ENCODE measurements around the gene FAM13C.
"Not testable (repeated sequence)": the region's sequence is repeated elsewhere in the genome, so short reads cannot be mapped to it uniquely, and the experiment has no call there.

Gene FAM13C

GRCh38 chr10:59362144-59362958, at the start of gene FAM13C:
Gene FAM13C (minus strand): TSS chr10:59362549. CDS start chr10:59362460, 89 bp downstream.
- no peak for DNase-seq (ENCODE audit: low read depth in 2 of 3, low spot score in 2 of 3)

- DNase-seq (ENCODE audit: low read depth in 2 of 3, low spot score in 2 of 3), result no peak
Observed at GRCh38 chr10:59405235-59405634, 42.9 kb upstream of the FAM13C start.

- no peak for DNase-seq (ENCODE audit: low read depth in 2 of 3, low spot score in 2 of 3)
Observed at GRCh38 chr10:59400214-59400613, 37.9 kb upstream of the FAM13C start.

- not testable (repeated sequence) for DNase-seq (ENCODE audit: low read depth in 2 of 3, low spot score in 2 of 3)
Observed at GRCh38 chr10:59399329-59399728, 37.0 kb upstream of the FAM13C start.

- DNase-seq (ENCODE audit: low read depth in 2 of 3, low spot score in 2 of 3), result no peak
Observed at GRCh38 chr10:59397961-59398360, 35.6 kb upstream of the FAM13C start.

- DNase-seq (ENCODE audit: low read depth in 2 of 3, low spot score in 2 of 3), result no peak
Observed at GRCh38 chr10:59395984-59396383, 33.6 kb upstream of the FAM13C start.

GRCh38 chr10:59393349-59393748, 31.0 kb upstream of the FAM13C start:
- no peak for DNase-seq (ENCODE audit: low read depth in 2 of 3, low spot score in 2 of 3)

GRCh38 chr10:59391060-59391459, 28.7 kb upstream of the FAM13C start:
- no peak for DNase-seq (ENCODE audit: low read depth in 2 of 3, low spot score in 2 of 3)

- no peak for DNase-seq (ENCODE audit: low read depth in 2 of 3, low spot score in 2 of 3)
Observed at GRCh38 chr10:59388671-59388976, 26.3 kb upstream of the FAM13C start.

- DNase-seq (ENCODE audit: low read depth in 2 of 3, low spot score in 2 of 3), result no peak
Observed at GRCh38 chr10:59387951-59388670, 25.8 kb upstream of the FAM13C start.

GRCh38 chr10:59384761-59385160, 22.4 kb upstream of the FAM13C start:
- no peak for DNase-seq (ENCODE audit: low read depth in 2 of 3, low spot score in 2 of 3)

GRCh38 chr10:59383908-59384307, 21.6 kb upstream of the FAM13C start:
- DNase-seq (ENCODE audit: low read depth in 2 of 3, low spot score in 2 of 3), result no peak

- DNase-seq (ENCODE audit: low read depth in 2 of 3, low spot score in 2 of 3), result no peak
Observed at GRCh38 chr10:59383436-59383835, 21.1 kb upstream of the FAM13C start.

- DNase-seq (ENCODE audit: low read depth in 2 of 3, low spot score in 2 of 3), result no peak
Observed at GRCh38 chr10:59382831-59383295, 20.5 kb upstream of the FAM13C start.

GRCh38 chr10:59381687-59382086, 19.3 kb upstream of the FAM13C start:
- no peak for DNase-seq (ENCODE audit: low read depth in 2 of 3, low spot score in 2 of 3)

GRCh38 chr10:59376846-59377245, 14.5 kb upstream of the FAM13C start:
- DNase-seq (ENCODE audit: low read depth in 2 of 3, low spot score in 2 of 3), result no peak

- DNase-seq (ENCODE audit: low read depth in 2 of 3, low spot score in 2 of 3), result no peak
Observed at GRCh38 chr10:59375990-59376389, 13.6 kb upstream of the FAM13C start.

- no peak for DNase-seq (ENCODE audit: low read depth in 2 of 3, low spot score in 2 of 3)
Observed at GRCh38 chr10:59374916-59375315, 12.6 kb upstream of the FAM13C start.

- no peak for DNase-seq (ENCODE audit: low read depth in 2 of 3, low spot score in 2 of 3)
Observed at GRCh38 chr10:59373071-59373470, 10.7 kb upstream of the FAM13C start.

- no peak for DNase-seq (ENCODE audit: low read depth in 2 of 3, low spot score in 2 of 3)
Observed at GRCh38 chr10:59372543-59372942, 10.2 kb upstream of the FAM13C start.

- DNase-seq (ENCODE audit: low read depth in 2 of 3, low spot score in 2 of 3), result no peak
Observed at GRCh38 chr10:59366290-59366689, 3.9 kb upstream of the FAM13C start.

GRCh38 chr10:59363446-59363958, 1.2 kb upstream of the FAM13C start:
- DNase-seq (ENCODE audit: low read depth in 2 of 3, low spot score in 2 of 3), result no peak

All from activated CD8-positive, alpha-beta memory T cell treated with anti-CD3 and anti-CD28 coated beads for 48 hours (primary cell).